Measurements from ENCODE around the gene SIPA1L3.

Gene SIPA1L3

GRCh38 chr19:37999309-38000213 lies 92.6 kb downstream of the SIPA1L3 start:
- no peak for DNase-seq

- DNase-seq, result no peak
Measured at GRCh38 chr19:38001158-38001781, 94.3 kb downstream of the SIPA1L3 start.

- DNase-seq, result peak in 1 of 5 donors; percentile 50
Measured at GRCh38 chr19:38003438-38004185, 96.6 kb downstream of the SIPA1L3 start.

- no peak for DNase-seq
Measured at GRCh38 chr19:38004186-38004520, 97.1 kb downstream of the SIPA1L3 start.

- no peak for DNase-seq
Measured at GRCh38 chr19:38004521-38005223, 97.7 kb downstream of the SIPA1L3 start.

- DNase-seq, result no peak
Measured at GRCh38 chr19:38005224-38005614, 98.2 kb downstream of the SIPA1L3 start.

- DNase-seq, result no peak
Measured at GRCh38 chr19:38006361-38007045, 99.5 kb downstream of the SIPA1L3 start.

- no peak for DNase-seq
Measured at GRCh38 chr19:38009650-38010242, 102.7 kb downstream of the SIPA1L3 start.

GRCh38 chr19:38011426-38011825 lies 104.4 kb downstream of the SIPA1L3 start:
- DNase-seq, result no peak

- DNase-seq, result no peak
Measured at GRCh38 chr19:38012290-38012689, 105.3 kb downstream of the SIPA1L3 start.

GRCh38 chr19:38012944-38013343 lies 105.9 kb downstream of the SIPA1L3 start:
- no peak for DNase-seq

GRCh38 chr19:38013913-38014580 lies 107.0 kb downstream of the SIPA1L3 start:
- no peak for DNase-seq

- no peak for DNase-seq
Measured at GRCh38 chr19:38015216-38015615, 108.2 kb downstream of the SIPA1L3 start.

- no peak for DNase-seq
Measured at GRCh38 chr19:38015761-38016160, 108.8 kb downstream of the SIPA1L3 start.

- DNase-seq, result no peak
Measured at GRCh38 chr19:38017401-38018151, 110.6 kb downstream of the SIPA1L3 start.

GRCh38 chr19:38018694-38019395 lies 111.8 kb downstream of the SIPA1L3 start:
- DNase-seq, result no peak

GRCh38 chr19:38019396-38019724 lies 112.4 kb downstream of the SIPA1L3 start:
- no peak for DNase-seq

- DNase-seq, result no peak
Measured at GRCh38 chr19:38020311-38020710, 113.3 kb downstream of the SIPA1L3 start.

- no peak for DNase-seq
Measured at GRCh38 chr19:38021352-38021751, 114.3 kb downstream of the SIPA1L3 start.
